A549 (cell line): ENCODE results near the gene CXADR. TPM values are rescaled to one million over a fixed set of nuclear protein-coding genes. Genes with fewer than 3 reads are reported as not detected.

Experiments
- ATAC-seq, 2 experiments: fragments of 200-7000 bp in 1 of 2; fragments of >200 bp in 1 of 2; cut with Nextera tagmentation in 1 of 2; cut with Tn5 transposase in 1 of 2; 3 replicates each; pipeline versions ENCODE4 v1.8.0 to v1.9.1; 2018 to 2020; ENCODE audit warnings: mild to moderate bottlenecking in 1 of 2, moderate library complexity in 1 of 2
- CTCF ChIA-PET: fragments of 300-600 bp; sonication (Branson Sonifier 250); formaldehyde crosslinking; extraction: SDS; loops from one replicate; lab custom pipeline; 2021; ENCODE audit warnings: antibody characterized with exemption, inconsistent platforms; lab: Yijun Ruan, JAX
- POLR2A ChIA-PET: fragments of 350-600 bp; formaldehyde crosslinking; extraction: SDS; loops from one replicate; lab custom pipeline; 2021; ENCODE audit warnings: antibody characterized with exemption, inconsistent platforms; lab: Yijun Ruan, JAX
- DNase-seq, 2 experiments: peaks; one replicate each; pipeline versions ENCODE4 v3.0.0 to v3.0.0-alpha.2; 2011 to 2016; ENCODE audit warnings: low read depth in 1 of 2, low spot score in 1 of 2
- FAIRE-seq: peaks from 2 replicates; lab custom pipeline; 2011; peaks lifted over from hg19 to GRCh38; lab: Jason Lieb, UNC
- H3K27ac ChIP-seq, 2 experiments: fragments of >200 bp; sonication (Bioruptor Twin); formaldehyde crosslinking; 3 replicates each; pipeline ENCODE4 v1.5.1; 2016 to 2017
- H3K4me1 ChIP-seq: fragments of >200 bp; sonication (Bioruptor Twin); formaldehyde crosslinking; 3 replicates; pipeline ENCODE4 v1.6.1; 2016
- H3K4me2 ChIP-seq: fragments of >200 bp; sonication (Bioruptor Twin); formaldehyde crosslinking; 3 replicates; pipeline ENCODE4 v1.6.1; 2016
- H3K4me3 ChIP-seq: fragments of >200 bp; sonication (Bioruptor Twin); formaldehyde crosslinking; 3 replicates; pipeline ENCODE4 v1.5.1; 2016
- H3K9me3 ChIP-seq: fragments of >200 bp; sonication (Bioruptor Twin); formaldehyde crosslinking; 3 replicates; pipeline ENCODE4 v1.6.1; 2016
- ATOH8 ChIP-seq: fragments of 250-450 bp; sonication (Bioruptor Pico); IDR thresholded peaks from 2 replicates; pipeline ENCODE4 v1.5.0; 2020; ENCODE audit warnings: low read depth, mild to moderate bottlenecking, moderate library complexity
- BHLHE40 ChIP-seq: IDR thresholded peaks from 2 replicates; pipeline ENCODE4 v1.6.1; 2012; ENCODE audit warnings: low read depth, low read length, inconsistent platforms
- CBX8 ChIP-seq: fragments of 200-600 bp; sonication (generic); IDR thresholded peaks from 2 replicates; pipeline ENCODE4 v1.6.1; 2016
- CEBPB ChIP-seq, 2 experiments: fragments of >200 bp in 1 of 2; sonication (Bioruptor Twin) in 1 of 2; formaldehyde crosslinking in 1 of 2; IDR thresholded peaks; 2 replicates each; pipeline ENCODE4 v1.6.1; 2012 to 2016
- CHD2 ChIP-seq: fragments of 150-350 bp; IDR thresholded peaks from 2 replicates; pipeline ENCODE4 v1.6.1; 2014; ENCODE audit warnings: low read length; ENCODE audit not compliant: partially characterized antibody
- CHD4 ChIP-seq: fragments of 200-600 bp; sonication (generic); IDR thresholded peaks from 2 replicates; pipeline ENCODE4 v1.6.1; 2016; ENCODE audit warnings: antibody characterized with exemption, mild to moderate bottlenecking, borderline replicate concordance
- E2F6 ChIP-seq: IDR thresholded peaks from 2 replicates; pipeline ENCODE4 v1.6.1; 2012; ENCODE audit warnings: low read depth, borderline replicate concordance
- EHMT2 ChIP-seq: fragments of 200-600 bp; sonication (generic); IDR thresholded peaks from 2 replicates; pipeline ENCODE4 v1.6.1; 2016; ENCODE audit warnings: antibody characterized with exemption, low read depth, mild to moderate bottlenecking, moderate library complexity
- ESRRA ChIP-seq: fragments of 150-350 bp; IDR thresholded peaks from 2 replicates; pipeline ENCODE4 v1.6.1; 2014; ENCODE audit warnings: mild to moderate bottlenecking, low read length, borderline replicate concordance
- FOSL2 ChIP-seq, 2 experiments: fragments of 450-650 bp in 1 of 2; fragments of >200 bp in 1 of 2; sonication (Bioruptor Twin) in 1 of 2; formaldehyde crosslinking; IDR thresholded peaks; 2 replicates each; pipeline versions ENCODE4 v1.5.0 to v1.6.1; 2016 to 2020; ENCODE audit warnings: mild to moderate bottlenecking in 1 of 2, moderate library complexity in 1 of 2
- HES2 ChIP-seq: fragments of >200 bp; sonication (Bioruptor Twin); formaldehyde crosslinking; IDR thresholded peaks from 2 replicates; pipeline ENCODE4 v1.6.1; 2016
- HEYL ChIP-seq: fragments of 250-450 bp; sonication (Bioruptor Pico); IDR thresholded peaks from 2 replicates; pipeline ENCODE4 v1.8.0; 2021; ENCODE audit warnings: mild to moderate bottlenecking, moderate library complexity
- HOXB13 ChIP-seq: fragments of 250-450 bp; sonication (Bioruptor Pico); IDR thresholded peaks from 2 replicates; pipeline ENCODE4 v1.5.0; 2020; ENCODE audit warnings: low read depth, mild to moderate bottlenecking, moderate library complexity
- HOXB5 ChIP-seq: fragments of 250-450 bp; sonication (Bioruptor Pico); IDR thresholded peaks from 2 replicates; pipeline ENCODE4 v1.5.0; 2020; ENCODE audit warnings: mild to moderate bottlenecking, moderate library complexity
- KDM1A ChIP-seq: fragments of 200-600 bp; sonication (generic); IDR thresholded peaks from 2 replicates; pipeline ENCODE4 v1.6.1; 2016; ENCODE audit warnings: low read depth, mild to moderate bottlenecking
- KDM5A ChIP-seq: fragments of 200-600 bp; sonication (generic); IDR thresholded peaks from 2 replicates; pipeline ENCODE4 v1.6.1; 2016; ENCODE audit warnings: antibody characterized with exemption, mild to moderate bottlenecking
- MAFK ChIP-seq: fragments of 450-650 bp; IDR thresholded peaks from 2 replicates; pipeline ENCODE4 v1.6.1; 2014; ENCODE audit not compliant: partially characterized antibody
- MAZ ChIP-seq: fragments of 150-350 bp; IDR thresholded peaks from 2 replicates; pipeline ENCODE4 v1.6.1; 2014; ENCODE audit warnings: antibody characterized with exemption, low read depth, low read length, borderline replicate concordance
- MYC ChIP-seq: IDR thresholded peaks from 2 replicates; pipeline ENCODE4 v1.6.1; 2012; ENCODE audit warnings: mild to moderate bottlenecking, inconsistent platforms, low read length, improper control_type of control experiment, borderline replicate concordance
- NR3C1 ChIP-seq: fragments of >200 bp; sonication (Bioruptor Twin); formaldehyde crosslinking; IDR thresholded peaks from 3 replicates; pipeline ENCODE4 v1.6.1; 2017
- PBX3 ChIP-seq: IDR thresholded peaks from 2 replicates; pipeline ENCODE4 v1.6.1; 2012
- PHF8 ChIP-seq: fragments of 200-600 bp; sonication (generic); IDR thresholded peaks from 2 replicates; pipeline ENCODE4 v1.6.1; 2016; ENCODE audit warnings: low read depth, mild to moderate bottlenecking, antibody characterized with exemption, moderate library complexity, borderline replicate concordance
- POLR2A ChIP-seq: IDR thresholded peaks from 2 replicates; pipeline ENCODE4 v1.6.1; 2012; ENCODE audit warnings: mild to moderate bottlenecking, low read length
- POLR2AphosphoS2 ChIP-seq: conservative IDR thresholded peaks from 2 replicates; pipeline ENCODE4 v1.6.1; 2012; ENCODE audit warnings: low read length, improper control_type of control experiment, inconsistent platforms
- RARB ChIP-seq: fragments of 250-450 bp; sonication (Bioruptor Pico); IDR thresholded peaks from 2 replicates; pipeline ENCODE4 v1.8.0; 2021; ENCODE audit warnings: mild to moderate bottlenecking, moderate library complexity
- RFX5 ChIP-seq: fragments of 450-650 bp; IDR thresholded peaks from 2 replicates; pipeline ENCODE4 v1.7.1; 2014; ENCODE audit warnings: antibody characterized with exemption, mild to moderate bottlenecking, moderate library complexity
- TFCP2L1 ChIP-seq: fragments of 250-450 bp; sonication (Bioruptor Pico); IDR thresholded peaks from 2 replicates; pipeline ENCODE4 v1.5.0; 2021; ENCODE audit warnings: mild to moderate bottlenecking
- ZC3H11A ChIP-seq: fragments of 450-650 bp; IDR thresholded peaks from 2 replicates; pipeline ENCODE4 v1.6.1; 2014; ENCODE audit warnings: antibody characterized with exemption, mild to moderate bottlenecking
- ZSCAN20 ChIP-seq: fragments of 250-450 bp; sonication (Bioruptor Pico); IDR thresholded peaks from 2 replicates; pipeline ENCODE4 v1.8.0; 2022; ENCODE audit warnings: mild to moderate bottlenecking, moderate library complexity
- WGBS: methylation state at CpG from one replicate; pipeline ENCODE4 v1.1.6; 2017; ENCODE audit errors: missing lambda C conversion rate; 5-methylcytosine and 5-hydroxymethylcytosine counted together
- polyA plus RNA-seq, 4 experiments: library from polyadenylated mRNA; depleted of rRNA in 3 of 4; stranded (reverse); fragments of >200 nt; fragmentation: RNase III in 1 of 4; extraction: RNeasy Plus Mini Kit Qiagen cat#74134 plus additional on column Dnase treatment in 1 of 4; gene quantifications; 2 replicates in 3 of 4; 3 replicates in 1 of 4; pipeline ENCODE4 v1.2.3, GENCODE V29; 2011 to 2017
- TF ChIP-seq, protein P1 (sequence below): fragments of >200 bp; sonication (Bioruptor Twin); formaldehyde crosslinking; IDR thresholded peaks from 3 replicates; pipeline ENCODE4 v1.5.1; 2016
- TF ChIP-seq, protein P2 (sequence below): fragments of 250-450 bp; sonication (Bioruptor Pico); IDR thresholded peaks from 2 replicates; pipeline ENCODE4 v1.5.0; 2021; ENCODE audit warnings: mild to moderate bottlenecking, moderate library complexity, borderline replicate concordance
- TF ChIP-seq, protein P3 (sequence below): IDR thresholded peaks from 2 replicates; pipeline ENCODE4 v1.6.1; 2012
- TF ChIP-seq, protein P4 (sequence below): fragments of >200 bp; sonication (Bioruptor Twin); formaldehyde crosslinking; IDR thresholded peaks from 3 replicates; pipeline ENCODE4 v1.6.1; 2016

The CXADR gene
- polyA plus RNA-seq, 2 of the 4 experiments (the other 2 are of a cell fraction): 7.7 to 21.7 TPM

GRCh38 chr21:17612565-17613241, 99.9 kb downstream of the CXADR start, which contains the start of gene BTG3:
Gene BTG3 (minus strand): TSS chr21:17612901. CDS start chr21:17609144, 3,757 bp downstream.
- no peak for FAIRE-seq
- Histone ChIP-seq H3K4me1 (peaks cover 7% of the 10 kb centered on the region; the same call in 1 of the 3 replicates), H3K4me2 (peak within 1 kb of the TSS; percentile 90), H3K4me3 (peak within 1 kb of the TSS; percentile 95), H3K27ac (peak within 1 kb of the TSS; percentile 82 to 96), H3K9me3 (no peaks in the 10 kb centered on the region)
- peak; percentile 78 to 88 for ATAC-seq
- 70% methylated on average over 2 of the region's 102 CpGs for WGBS
- CTCF ChIA-PET: no interaction called here
- DNase-seq: peak; percentile 35 to 67
- POLR2A ChIA-PET: no interaction called here
- TF ChIP-seq KDM5A (no peak), CEBPB (IDR thresholded peaks at IDR 0.05) (no peak), CHD2 (no peak), ATOH8 (no peak), EHMT2 (no peak), RFX5 (no peak), BHLHE40 (no peak), KDM1A (no peak), HOXB13 (no peak), POLR2AphosphoS2 (no peak), FOSL2 (IDR thresholded peaks at IDR 0.05) (no peak), FOSL2 (CRISPR knock-in tag; IDR thresholded peaks at IDR 0.05) (no peak), ZC3H11A (no peak), PHF8 (peak; percentile 66; the same call in 1 of the 2 replicates), HOXB5 (CRISPR knock-in tag) (no peak), CHD4 (no peak), TFCP2L1 (CRISPR knock-in tag) (no peak), NR3C1 (no peak), MAZ (no peak), HES2 (no peak), ESRRA (no peak), E2F6 (peak; percentile 57), HEYL (no peak), MAFK (no peak), MYC (no peak), ZSCAN20 (CRISPR knock-in tag) (no peak), CBX8 (no peak), POLR2A (peak; percentile 52), PBX3 (no peak), RARB (CRISPR knock-in tag) (no peak)
- TF ChIP-seq, protein P1, sequence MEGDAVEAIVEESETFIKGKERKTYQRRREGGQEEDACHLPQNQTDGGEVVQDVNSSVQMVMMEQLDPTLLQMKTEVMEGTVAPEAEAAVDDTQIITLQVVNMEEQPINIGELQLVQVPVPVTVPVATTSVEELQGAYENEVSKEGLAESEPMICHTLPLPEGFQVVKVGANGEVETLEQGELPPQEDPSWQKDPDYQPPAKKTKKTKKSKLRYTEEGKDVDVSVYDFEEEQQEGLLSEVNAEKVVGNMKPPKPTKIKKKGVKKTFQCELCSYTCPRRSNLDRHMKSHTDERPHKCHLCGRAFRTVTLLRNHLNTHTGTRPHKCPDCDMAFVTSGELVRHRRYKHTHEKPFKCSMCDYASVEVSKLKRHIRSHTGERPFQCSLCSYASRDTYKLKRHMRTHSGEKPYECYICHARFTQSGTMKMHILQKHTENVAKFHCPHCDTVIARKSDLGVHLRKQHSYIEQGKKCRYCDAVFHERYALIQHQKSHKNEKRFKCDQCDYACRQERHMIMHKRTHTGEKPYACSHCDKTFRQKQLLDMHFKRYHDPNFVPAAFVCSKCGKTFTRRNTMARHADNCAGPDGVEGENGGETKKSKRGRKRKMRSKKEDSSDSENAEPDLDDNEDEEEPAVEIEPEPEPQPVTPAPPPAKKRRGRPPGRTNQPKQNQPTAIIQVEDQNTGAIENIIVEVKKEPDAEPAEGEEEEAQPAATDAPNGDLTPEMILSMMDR: no peak
- TF ChIP-seq, protein P2, sequence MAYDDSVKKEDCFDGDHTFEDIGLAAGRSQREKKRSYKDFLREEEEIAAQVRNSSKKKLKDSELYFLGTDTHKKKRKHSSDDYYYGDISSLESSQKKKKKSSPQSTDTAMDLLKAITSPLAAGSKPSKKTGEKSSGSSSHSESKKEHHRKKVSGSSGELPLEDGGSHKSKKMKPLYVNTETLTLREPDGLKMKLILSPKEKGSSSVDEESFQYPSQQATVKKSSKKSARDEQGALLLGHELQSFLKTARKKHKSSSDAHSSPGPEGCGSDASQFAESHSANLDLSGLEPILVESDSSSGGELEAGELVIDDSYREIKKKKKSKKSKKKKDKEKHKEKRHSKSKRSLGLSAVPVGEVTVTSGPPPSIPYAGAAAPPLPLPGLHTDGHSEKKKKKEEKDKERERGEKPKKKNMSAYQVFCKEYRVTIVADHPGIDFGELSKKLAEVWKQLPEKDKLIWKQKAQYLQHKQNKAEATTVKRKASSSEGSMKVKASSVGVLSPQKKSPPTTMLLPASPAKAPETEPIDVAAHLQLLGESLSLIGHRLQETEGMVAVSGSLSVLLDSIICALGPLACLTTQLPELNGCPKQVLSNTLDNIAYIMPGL (CRISPR knock-in tag): no peak
- TF ChIP-seq, protein P3, sequence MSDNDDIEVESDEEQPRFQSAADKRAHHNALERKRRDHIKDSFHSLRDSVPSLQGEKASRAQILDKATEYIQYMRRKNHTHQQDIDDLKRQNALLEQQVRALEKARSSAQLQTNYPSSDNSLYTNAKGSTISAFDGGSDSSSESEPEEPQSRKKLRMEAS: peak; percentile 71
- TF ChIP-seq, protein P4, sequence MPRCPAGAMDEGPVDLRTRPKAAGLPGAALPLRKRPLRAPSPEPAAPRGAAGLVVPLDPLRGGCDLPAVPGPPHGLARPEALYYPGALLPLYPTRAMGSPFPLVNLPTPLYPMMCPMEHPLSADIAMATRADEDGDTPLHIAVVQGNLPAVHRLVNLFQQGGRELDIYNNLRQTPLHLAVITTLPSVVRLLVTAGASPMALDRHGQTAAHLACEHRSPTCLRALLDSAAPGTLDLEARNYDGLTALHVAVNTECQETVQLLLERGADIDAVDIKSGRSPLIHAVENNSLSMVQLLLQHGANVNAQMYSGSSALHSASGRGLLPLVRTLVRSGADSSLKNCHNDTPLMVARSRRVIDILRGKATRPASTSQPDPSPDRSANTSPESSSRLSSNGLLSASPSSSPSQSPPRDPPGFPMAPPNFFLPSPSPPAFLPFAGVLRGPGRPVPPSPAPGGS: no peak
